MM.1S (cell line): ENCODE data around the gene CATSPERB.

ENCODE experiments used
- DNase-seq: peaks from one replicate; pipeline ENCODE4 v3.0.0-alpha.2; 2015
- H2AFZ ChIP-seq: fragments of 300-600 bp; sonication (generic); 2 replicates; pipeline ENCODE4 v1.6.0; 2016; ENCODE audit warnings: antibody characterized with exemption, low read length
- H3F3A ChIP-seq: fragments of 300-600 bp; sonication (generic); 2 replicates; pipeline ENCODE4 v1.6.1; 2016; ENCODE audit warnings: mild to moderate bottlenecking, antibody characterized with exemption, low read length, moderate library complexity, mixed read lengths; ENCODE audit not compliant: insufficient read depth
- H3K27ac ChIP-seq: fragments of 300-600 bp; sonication (generic); 2 replicates; pipeline ENCODE4 v1.5.1; 2016; ENCODE audit warnings: mild to moderate bottlenecking, low read length
- H3K27me3 ChIP-seq: fragments of 300-600 bp; sonication (generic); replicated peaks from 2 replicates; pipeline ENCODE4 v1.6.0; 2016; ENCODE audit warnings: low read length; ENCODE audit not compliant: insufficient read depth
- H3K36me3 ChIP-seq: fragments of 300-600 bp; sonication (generic); replicated peaks from 2 replicates; pipeline ENCODE4 v1.6.1; 2016; ENCODE audit warnings: mild to moderate bottlenecking, low read length, mixed read lengths; ENCODE audit not compliant: insufficient read depth
- H3K4me1 ChIP-seq: fragments of 300-600 bp; sonication (generic); 2 replicates; pipeline ENCODE4 v1.6.1; 2016; ENCODE audit warnings: low read length, mixed read lengths
- H3K4me2 ChIP-seq: fragments of 300-600 bp; sonication (generic); 2 replicates; pipeline ENCODE4 v1.6.0; 2016; ENCODE audit warnings: low read depth, low read length
- H3K4me3 ChIP-seq: fragments of 300-600 bp; sonication (generic); 2 replicates; pipeline ENCODE4 v1.5.1; 2016; ENCODE audit warnings: low read length, mixed read lengths
- H3K79me2 ChIP-seq: fragments of 300-600 bp; sonication (generic); 2 replicates; pipeline ENCODE4 v1.6.1; 2016; ENCODE audit warnings: mixed run types, low read length, mixed read lengths
- H3K9ac ChIP-seq: fragments of 300-600 bp; sonication (generic); 2 replicates; pipeline ENCODE4 v1.6.1; 2016; ENCODE audit warnings: low read length, mixed read lengths
- H3K9me2 ChIP-seq: fragments of 300-600 bp; sonication (generic); replicated peaks from 2 replicates; pipeline ENCODE4 v1.6.1; 2016; ENCODE audit warnings: mild to moderate bottlenecking, low read length, mixed read lengths; ENCODE audit not compliant: insufficient read depth
- H3K9me3 ChIP-seq: fragments of 300-600 bp; sonication (generic); replicated peaks from 2 replicates; pipeline ENCODE4 v1.6.1; 2016; ENCODE audit warnings: mild to moderate bottlenecking, low read length, mixed read lengths; ENCODE audit not compliant: insufficient read depth
- H4K20me1 ChIP-seq: fragments of 300-600 bp; sonication (generic); 2 replicates; pipeline ENCODE4 v1.6.1; 2016; ENCODE audit warnings: mild to moderate bottlenecking, low read length, moderate library complexity, mixed read lengths; ENCODE audit not compliant: insufficient read depth
- CTCF ChIP-seq: fragments of 300-600 bp; sonication (generic); IDR thresholded peaks from 2 replicates; pipeline ENCODE4 v1.5.1; 2016; ENCODE audit warnings: antibody characterized with exemption, low read length, mixed read lengths
- EZH2 ChIP-seq: fragments of 300-600 bp; sonication (generic); optimal IDR thresholded peaks from 2 replicates; pipeline ENCODE3; 2017; ENCODE audit warnings: low read depth, mild to moderate bottlenecking, antibody characterized with exemption, low read length, mixed read lengths
- EZH2phosphoT487 ChIP-seq: fragments of 300-600 bp; sonication (generic); IDR thresholded peaks from 2 replicates; pipeline ENCODE4 v1.6.1; 2018; ENCODE audit warnings: antibody characterized with exemption, low read length

Gene CATSPERB

GRCh38 chr14:91694643-91695042, 37.2 kb downstream of the CATSPERB start:
- H3K27me3 ChIP-seq = no peaks in the 10 kb centered on the region
- no peaks in the 10 kb centered on the region for H3K36me3 ChIP-seq
- H3K79me2 ChIP-seq = no peaks in the 10 kb centered on the region
- H3K27ac ChIP-seq = no peak overlapping the region
- no peak overlapping the region for H3K4me2 ChIP-seq
- H2AFZ ChIP-seq = no peak overlapping the region
- no peaks in the 10 kb centered on the region for H3K9me2 ChIP-seq
- TF ChIP-seq EZH2 = no peak
- TF ChIP-seq CTCF = no peak
- no peak for TF ChIP-seq EZH2phosphoT487
- no peak for DNase-seq
- H4K20me1 ChIP-seq = no peaks in the 10 kb centered on the region
- H3K9me3 ChIP-seq = no peaks in the 10 kb centered on the region
- no peaks in the 10 kb centered on the region for H3F3A ChIP-seq
- H3K4me3 ChIP-seq = no peak overlapping the region
- H3K9ac ChIP-seq = no peak overlapping the region
- H3K4me1 ChIP-seq = no peaks in the 10 kb centered on the region

GRCh38 chr14:91693346-91693745, 38.5 kb downstream of the CATSPERB start:
- TF ChIP-seq CTCF (no peak), EZH2 (no peak), EZH2phosphoT487 (no peak)
- Histone ChIP-seq H3K9me3 (no peaks in the 10 kb centered on the region), H3K4me1 (no peaks in the 10 kb centered on the region), H3K36me3 (no peaks in the 10 kb centered on the region), H3F3A (no peaks in the 10 kb centered on the region), H3K79me2 (no peaks in the 10 kb centered on the region), H3K27ac (no peak overlapping the region), H4K20me1 (no peaks in the 10 kb centered on the region), H3K9me2 (no peaks in the 10 kb centered on the region), H3K4me3 (no peak overlapping the region), H3K27me3 (no peaks in the 10 kb centered on the region), H3K9ac (no peak overlapping the region), H3K4me2 (no peak overlapping the region), H2AFZ (no peak overlapping the region)
- no peak for DNase-seq

GRCh38 chr14:91692075-91692474, 39.8 kb downstream of the CATSPERB start:
- Histone ChIP-seq H3K79me2 (no peaks in the 10 kb centered on the region), H3F3A (no peaks in the 10 kb centered on the region), H3K4me2 (no peak overlapping the region), H3K4me1 (no peaks in the 10 kb centered on the region), H3K27me3 (no peaks in the 10 kb centered on the region), H3K9me2 (no peaks in the 10 kb centered on the region), H3K4me3 (no peak overlapping the region), H3K36me3 (no peaks in the 10 kb centered on the region), H3K9me3 (no peaks in the 10 kb centered on the region), H2AFZ (no peak overlapping the region), H3K27ac (no peak overlapping the region), H3K9ac (no peak overlapping the region), H4K20me1 (no peaks in the 10 kb centered on the region)
- TF ChIP-seq CTCF (no peak), EZH2phosphoT487 (no peak), EZH2 (no peak)
- DNase-seq = no peak
